ENCODE results near the gene PAX3. TPM values are rescaled to one million over a fixed set of nuclear protein-coding genes. Genes with fewer than 3 reads are reported as not detected.

PAX3 gene
- polyA plus RNA-seq (ENCODE audit: insufficient read length in 4 of 4): under 1 TPM in 1 of 4 donors, not detected in 3; 0.15 TPM

DNA sequence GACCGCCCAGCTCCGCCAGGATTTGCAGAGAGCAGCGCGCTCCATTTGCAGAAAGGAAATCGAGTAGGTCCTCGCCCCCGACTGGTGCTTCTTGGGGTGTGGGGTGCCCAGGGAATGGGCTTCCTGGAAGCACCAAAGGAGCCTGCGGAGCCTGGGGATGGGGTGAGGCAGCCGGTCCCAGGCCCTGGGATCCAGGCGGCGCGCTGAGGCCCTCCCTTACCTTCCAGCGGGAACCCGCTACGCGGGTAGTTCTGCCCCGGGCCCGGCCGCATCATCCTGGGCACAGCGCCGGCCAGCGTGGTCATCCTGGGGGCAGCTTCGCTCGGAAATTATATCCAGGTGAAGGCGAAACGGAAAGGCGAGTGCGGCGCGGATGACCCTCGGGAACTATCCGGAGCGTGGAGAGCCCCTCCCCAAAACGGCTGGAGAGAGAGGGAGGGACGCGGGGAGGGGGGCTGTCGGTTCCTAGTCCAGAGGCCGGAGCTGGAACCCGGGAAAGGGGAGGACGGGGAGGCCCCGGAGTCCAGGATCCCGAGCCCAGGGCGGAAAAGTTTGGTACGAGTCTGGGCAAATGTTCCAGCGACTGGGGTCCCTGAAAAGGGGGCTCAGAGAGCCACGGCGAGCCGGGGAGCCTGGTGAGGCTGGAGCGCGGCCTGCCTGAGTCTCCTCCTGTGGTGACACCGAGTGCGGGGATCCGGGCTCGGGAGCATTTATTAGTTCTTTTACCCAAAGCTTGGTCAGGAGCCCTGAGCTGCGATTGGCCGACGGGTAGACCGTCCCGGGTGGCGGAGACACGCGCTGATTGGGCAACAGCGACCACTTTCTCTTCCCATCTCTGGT, at the start of gene PAX3:
TSS of gene PAX3 (minus strand) at position 688 of the 840 bp plus-strand sequence. CDS start at position 305, 383 bp downstream.
- DNase-seq (ENCODE audit: low read depth in 4 of 4, low spot score in 3 of 4): no peak

DNA sequence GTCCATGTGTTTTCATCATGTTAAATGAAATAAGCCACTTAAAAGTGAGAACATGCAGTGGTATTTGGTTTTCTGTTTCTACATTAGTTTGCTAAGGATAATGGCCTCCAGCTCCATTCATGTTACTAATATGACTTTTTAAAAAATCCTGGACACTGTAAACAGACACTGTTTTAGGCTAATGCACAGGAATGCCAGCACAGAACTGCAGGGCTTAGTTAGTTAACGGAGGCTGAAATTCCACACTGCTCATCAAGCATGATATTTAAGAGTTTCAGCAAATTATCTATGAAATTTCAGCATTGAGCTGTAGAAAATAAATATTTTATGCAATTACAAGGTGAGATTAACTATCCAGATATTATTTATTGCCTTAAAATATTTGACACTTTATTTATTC, 42.5 kb upstream of the PAX3 start:
- no peak for DNase-seq (ENCODE audit: low read depth in 4 of 4, low spot score in 3 of 4)

DNA sequence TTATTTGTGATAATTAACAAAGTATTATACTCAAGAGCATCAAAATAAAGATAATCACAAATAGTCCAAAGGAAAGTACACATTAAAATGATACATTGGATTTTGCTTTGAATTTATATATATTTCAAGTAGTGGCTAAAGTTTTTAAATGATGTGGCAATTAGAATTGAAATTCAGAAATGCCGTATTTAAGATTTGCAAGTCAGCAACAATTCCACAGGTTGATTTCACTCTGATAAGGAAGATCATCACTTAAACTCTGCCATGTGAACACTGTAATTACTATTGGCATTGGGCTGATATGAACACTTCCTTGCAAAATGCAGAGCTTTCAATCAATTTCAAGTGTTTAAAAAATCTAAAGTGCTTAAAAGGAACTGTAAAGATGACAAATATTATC, 39.6 kb upstream of the PAX3 start:
- no peak for DNase-seq (ENCODE audit: low read depth in 4 of 4, low spot score in 3 of 4)

DNA sequence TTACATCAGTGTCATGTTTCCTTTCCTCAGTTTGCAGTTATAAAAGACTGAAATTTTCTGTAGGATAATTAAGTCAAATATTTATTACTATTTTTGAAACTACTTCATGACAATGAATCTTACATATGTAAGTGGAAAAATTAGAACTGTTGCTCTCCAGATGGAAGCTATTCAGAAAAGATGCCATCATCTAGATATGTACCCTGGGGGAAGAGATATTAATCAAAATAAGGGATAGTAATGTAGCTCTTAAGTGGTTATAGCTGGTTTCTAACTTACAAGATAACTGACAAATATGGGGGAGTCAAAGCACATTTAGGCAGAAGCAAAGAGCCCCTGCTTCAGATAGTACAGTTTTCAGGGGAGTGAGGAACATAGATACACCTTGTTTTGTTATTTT, 38.1 kb upstream of the PAX3 start:
- no peak for DNase-seq (ENCODE audit: low read depth in 4 of 4, low spot score in 3 of 4)

GRCh38 chr2:222336442-222336841, 37.6 kb upstream of the PAX3 start:
- DNase-seq (ENCODE audit: low read depth in 4 of 4, low spot score in 3 of 4): no peak

- no peak for DNase-seq (ENCODE audit: low read depth in 4 of 4, low spot score in 3 of 4)
Observed at GRCh38 chr2:222334914-222335313, 36.1 kb upstream of the PAX3 start.

- no peak for DNase-seq (ENCODE audit: low read depth in 4 of 4, low spot score in 3 of 4)
Observed at GRCh38 chr2:222333397-222333796, 34.6 kb upstream of the PAX3 start.

DNA sequence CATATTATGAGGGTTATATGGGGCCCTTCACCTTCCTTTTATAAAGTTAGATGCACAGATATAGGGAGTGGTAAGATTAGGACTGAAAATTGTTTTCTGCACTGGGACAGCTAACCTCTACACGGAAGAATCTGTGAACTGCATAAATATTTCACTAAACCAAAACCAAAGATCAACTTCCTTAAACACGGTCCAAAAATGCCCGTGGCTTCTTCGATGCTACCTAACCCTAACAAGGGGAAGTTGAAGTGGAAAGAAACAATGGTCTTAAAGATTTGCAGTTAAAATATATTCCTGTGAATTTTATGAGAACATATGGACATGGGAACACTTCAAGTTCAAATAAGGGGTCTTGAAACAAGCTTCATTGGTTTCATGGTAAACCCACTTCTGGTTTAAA, 33.3 kb upstream of the PAX3 start:
- no peak for DNase-seq (ENCODE audit: low read depth in 4 of 4, low spot score in 3 of 4)

DNA sequence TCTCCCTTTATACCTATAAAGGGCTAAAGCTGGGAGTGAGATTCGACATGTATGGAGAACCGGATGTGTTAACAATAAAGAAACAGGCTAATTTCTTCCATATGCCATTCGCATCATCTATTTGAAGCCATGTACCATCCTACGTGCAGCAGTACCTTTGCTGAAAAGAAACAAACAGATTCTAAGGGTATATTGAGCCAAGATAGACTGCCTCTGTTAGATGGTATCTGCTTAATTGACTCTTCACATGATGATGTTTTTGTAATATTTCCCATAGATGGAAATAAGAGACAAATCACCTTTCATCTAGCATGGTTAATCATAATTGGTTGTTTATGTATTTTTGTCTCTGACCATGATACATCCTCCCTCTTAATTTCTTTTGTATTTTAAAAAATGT, 32.1 kb upstream of the PAX3 start:
- DNase-seq (ENCODE audit: low read depth in 4 of 4, low spot score in 3 of 4): no peak

DNA sequence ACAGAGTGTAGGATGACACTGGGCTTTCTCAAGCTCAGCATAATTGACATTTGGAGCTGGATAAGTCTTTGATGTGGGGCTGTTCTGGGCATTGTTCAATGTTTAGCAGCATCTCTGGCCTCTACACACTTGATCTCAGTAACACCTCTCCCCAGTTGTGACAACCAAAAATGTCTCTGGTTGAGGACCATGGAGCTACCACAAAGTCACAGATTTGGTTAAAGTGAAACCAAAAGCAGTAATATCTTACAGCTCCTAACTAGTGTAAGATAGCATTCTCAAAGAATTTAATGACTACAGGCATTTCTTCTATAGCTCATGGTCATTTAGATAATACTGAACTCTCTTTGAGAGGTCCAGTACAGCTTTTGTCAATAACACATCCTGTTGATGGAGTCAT, 23.4 kb upstream of the PAX3 start:
- no peak for DNase-seq (ENCODE audit: low read depth in 4 of 4, low spot score in 3 of 4)

DNA sequence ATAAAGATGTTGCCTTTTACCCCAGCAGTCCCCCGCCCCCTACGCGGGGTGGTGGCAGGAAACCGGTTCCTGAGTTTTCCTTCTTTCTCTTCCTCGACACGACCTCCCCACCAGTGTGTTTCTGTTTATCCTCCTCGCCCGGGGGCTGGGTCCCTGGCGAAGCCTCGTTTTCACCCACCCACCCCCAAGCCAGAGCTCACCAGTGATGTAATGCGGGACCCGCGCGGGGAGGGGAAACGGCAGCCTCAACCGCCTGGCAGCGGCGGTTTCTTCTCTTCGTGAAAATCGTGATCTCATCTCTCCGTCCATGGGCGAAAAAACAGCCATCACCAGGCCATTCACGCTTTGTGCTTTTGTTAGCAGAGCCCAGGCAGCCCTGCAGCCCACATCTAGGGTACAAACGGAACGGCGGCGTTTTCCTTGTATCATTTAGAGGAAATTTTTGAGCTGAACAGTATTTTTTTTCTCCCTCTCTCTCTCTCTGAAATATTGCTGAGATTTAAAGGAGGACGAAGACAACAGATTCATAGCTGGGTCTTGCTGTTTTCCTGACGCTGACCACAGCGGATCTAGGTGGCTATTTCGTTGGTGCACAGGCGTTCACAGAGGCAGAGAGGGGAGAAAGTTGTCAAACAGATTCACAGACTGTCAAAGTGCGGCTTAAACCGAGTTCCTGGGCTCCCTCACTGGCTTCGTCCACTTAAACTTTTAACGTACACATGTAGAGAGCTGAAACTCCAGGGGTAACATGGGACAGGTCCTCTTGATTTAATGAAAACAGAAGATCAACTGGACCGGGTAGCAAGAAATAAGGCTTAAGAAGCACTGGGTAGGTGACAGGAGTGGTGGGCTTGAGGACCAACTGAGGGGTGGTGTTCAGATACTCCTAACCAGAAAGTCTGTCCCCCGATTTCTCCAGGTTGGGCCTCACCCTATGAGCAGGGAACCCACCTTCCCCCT, 21.9 kb upstream of the PAX3 start:
- no peak for DNase-seq (ENCODE audit: low read depth in 4 of 4, low spot score in 3 of 4)

- DNase-seq (ENCODE audit: low read depth in 4 of 4, low spot score in 3 of 4): no peak
Observed at GRCh38 chr2:222319586-222320435, 21.0 kb upstream of the PAX3 start.

- DNase-seq (ENCODE audit: low read depth in 4 of 4, low spot score in 3 of 4): no peak
Observed at GRCh38 chr2:222318712-222319585, 20.2 kb upstream of the PAX3 start.

- DNase-seq (ENCODE audit: low read depth in 4 of 4, low spot score in 3 of 4): peak in 1 of 4 donors; percentile 49
Observed at GRCh38 chr2:222318026-222318711, 19.4 kb upstream of the PAX3 start.

DNA sequence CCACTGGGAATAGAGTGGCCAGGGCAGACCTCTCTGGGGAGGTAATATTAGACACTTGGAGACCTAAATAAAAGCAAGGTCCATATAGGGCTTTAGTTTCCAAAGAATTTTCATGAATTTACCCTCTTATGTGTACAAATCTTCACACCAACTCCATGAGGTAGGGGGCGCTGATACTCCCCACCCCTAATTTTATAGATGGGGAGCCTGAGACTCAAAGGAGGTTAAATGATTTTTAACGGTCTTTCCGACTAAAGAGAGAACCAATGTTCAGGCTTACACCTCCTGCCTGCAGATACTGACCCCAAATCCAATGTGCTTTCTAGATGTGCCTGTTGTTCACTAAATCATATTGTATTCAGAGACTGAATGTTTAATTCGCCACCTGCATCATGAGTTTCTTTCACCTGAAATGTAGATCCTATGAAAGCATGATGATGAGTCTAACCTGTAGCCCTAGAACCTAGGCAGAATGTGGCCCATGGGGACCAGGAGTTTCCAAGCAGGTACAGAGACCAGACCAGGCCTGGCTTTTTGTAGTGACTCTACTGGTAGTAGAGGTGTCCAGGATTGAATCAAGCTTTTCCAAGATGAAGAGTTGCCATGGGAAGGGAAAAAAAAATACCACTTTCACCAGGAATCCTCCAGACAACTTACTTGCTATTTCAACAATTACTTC, 16.8 kb upstream of the PAX3 start:
- no peak for DNase-seq (ENCODE audit: low read depth in 4 of 4, low spot score in 3 of 4)

GRCh38 chr2:222313816-222314215, 15.0 kb upstream of the PAX3 start:
- no peak for DNase-seq (ENCODE audit: low read depth in 4 of 4, low spot score in 3 of 4)

DNA sequence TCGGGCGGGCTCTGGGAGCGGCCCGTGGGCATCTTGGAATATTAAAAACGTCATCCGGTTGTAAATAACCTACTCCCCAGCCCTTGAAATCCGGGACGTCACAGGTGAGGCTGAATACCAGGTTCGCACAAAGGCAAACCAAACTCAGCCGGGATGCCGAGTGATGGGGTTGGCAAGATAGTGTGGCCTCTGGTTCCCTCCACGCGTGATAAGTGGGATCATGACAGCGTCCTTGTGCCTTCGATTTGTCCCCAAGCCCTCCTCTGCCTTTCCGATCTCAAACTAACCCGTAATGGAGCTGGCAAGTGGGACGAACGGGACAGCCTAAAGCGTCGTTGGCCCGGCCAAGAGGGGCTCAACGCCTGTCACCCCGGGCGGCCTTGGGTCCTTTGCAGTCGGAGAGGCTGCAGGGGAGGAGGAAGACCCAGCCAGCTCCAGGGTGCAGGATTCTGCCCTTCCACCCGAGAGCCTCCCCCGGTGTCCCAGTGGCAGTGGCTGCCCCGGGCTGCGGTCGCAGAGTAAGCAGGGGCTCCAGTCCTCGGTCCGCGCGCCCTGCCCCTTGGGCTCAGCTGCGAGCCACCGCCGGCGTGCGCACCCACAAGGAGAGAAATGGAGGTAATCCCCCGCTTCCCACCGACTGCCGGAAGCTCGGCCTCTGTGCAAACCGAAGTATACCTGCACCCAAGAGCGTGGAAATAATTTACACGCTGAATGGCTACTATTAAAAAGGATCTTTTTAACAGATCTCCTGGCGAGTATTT, 13.4 kb upstream of the PAX3 start:
- DNase-seq (ENCODE audit: low read depth in 4 of 4, low spot score in 3 of 4): no peak
